GM19099 (cell line): Measurements from ENCODE around the gene MAP3K12.
A peak's percentile ranks its signal among the peaks of the same experiment; 100 is the strongest.

Experiments used
- POLR2A ChIP-seq: IDR thresholded peaks from 3 replicates; pipeline ENCODE4 v1.6.1; 2011; ENCODE audit warnings: low read depth; ENCODE audit not compliant: insufficient read length; ENCODE audit errors: extremely low read depth

The MAP3K12 gene

DNA sequence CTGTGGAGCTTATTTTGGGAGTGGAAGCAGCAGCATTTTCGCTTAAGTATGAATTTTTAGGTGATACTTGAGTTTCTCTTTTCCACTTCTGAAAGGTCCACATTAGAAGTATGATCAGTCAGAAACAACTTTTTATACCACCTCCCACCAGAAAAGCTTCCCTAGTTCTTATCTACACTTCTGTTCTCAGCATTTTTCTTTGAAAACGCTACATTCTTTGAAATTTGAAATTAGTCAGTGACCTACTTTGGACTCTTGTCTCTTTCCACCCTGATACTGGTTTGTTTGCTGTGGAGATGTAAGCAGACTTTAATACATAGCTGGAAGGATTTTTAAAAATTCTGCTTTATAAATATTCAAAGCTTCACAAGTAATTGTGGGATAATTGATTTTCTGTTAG, 25.2 kb downstream of the MAP3K12 start:
- no peak for TF ChIP-seq POLR2A

DNA sequence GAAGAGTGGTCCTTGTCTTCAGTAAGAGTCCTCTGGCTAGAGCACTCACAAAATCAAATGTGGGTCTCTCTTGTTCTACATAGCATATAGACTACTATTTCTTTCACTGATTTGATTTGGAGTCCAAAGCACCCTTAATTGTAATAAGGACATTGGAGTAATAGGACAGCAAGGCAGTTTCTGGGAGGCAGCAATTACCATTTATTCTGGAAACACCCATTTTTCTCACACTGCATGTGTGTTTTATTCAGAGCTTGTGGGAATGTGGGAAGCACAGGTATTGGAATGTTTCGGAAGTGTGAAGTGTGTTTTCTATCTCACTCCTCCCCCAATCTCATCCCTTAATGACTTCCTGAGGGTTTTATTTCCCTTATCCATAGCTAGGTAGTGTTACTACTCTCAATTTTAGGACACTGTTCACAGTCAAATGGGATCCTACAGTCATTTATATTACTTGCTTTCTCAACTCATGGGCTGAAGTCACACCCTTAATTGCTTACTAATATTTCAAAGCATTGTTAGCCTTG, 27.1 kb downstream of the MAP3K12 start:
- no peak for TF ChIP-seq POLR2A

DNA sequence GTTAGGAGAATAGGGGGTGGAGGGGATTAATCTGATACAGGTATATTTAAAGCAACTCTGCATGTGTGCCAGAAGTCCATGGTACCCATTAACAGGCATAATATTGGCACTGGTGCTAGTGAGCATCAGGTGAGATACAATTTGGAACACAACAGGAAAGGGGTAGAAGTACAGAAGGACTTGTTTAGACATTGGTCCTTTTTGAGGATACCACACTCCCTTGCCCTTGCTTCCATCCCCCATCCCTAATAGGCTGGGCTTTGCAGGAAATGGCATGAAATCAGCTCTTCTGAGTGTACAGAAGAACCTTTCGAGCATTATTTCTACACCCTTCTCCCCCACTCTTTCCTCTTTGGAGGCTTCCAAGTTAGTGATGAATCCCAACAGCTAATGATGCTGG, 31.0 kb downstream of the MAP3K12 start:
- TF ChIP-seq POLR2A: no peak

DNA sequence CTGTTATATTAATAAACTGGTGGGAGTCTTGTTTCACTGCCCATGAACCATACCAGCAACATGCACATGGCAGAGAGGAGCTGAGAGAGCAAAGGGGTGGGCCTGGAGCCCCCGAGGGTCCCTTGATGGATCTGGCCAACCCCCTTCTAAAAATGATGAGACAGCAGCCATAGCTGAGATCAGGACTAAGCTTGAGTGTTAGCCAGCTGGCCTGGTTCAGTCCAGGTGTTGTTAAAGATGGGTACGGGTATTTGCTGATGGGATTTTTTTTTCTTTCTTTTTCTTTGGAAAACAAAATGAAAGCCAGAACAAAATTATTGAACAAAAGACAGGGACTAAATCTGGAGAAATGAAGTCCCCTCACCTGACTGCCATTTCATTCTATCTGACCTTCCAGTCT, 31.4 kb downstream of the MAP3K12 start:
- TF ChIP-seq POLR2A: no peak

DNA sequence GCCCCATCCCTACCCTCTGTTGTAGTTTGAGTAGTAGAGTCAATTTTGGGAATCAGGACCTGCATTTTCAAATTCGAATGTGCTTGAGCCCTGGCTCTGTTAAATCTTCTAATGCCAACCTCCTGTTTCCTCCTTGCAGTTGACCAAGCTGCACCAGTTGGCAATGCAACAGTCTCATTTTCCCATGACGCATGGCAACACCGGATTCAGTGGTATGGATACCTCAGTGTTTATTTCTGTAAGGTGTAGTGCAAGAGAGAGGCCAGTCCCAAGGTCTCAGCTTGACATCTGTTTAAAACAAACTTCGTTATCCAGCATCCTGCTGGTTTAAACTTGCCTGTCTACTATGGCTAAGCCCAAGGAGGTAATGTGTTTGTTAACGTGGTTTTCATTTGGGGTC, 32.2 kb downstream of the MAP3K12 start:
- TF ChIP-seq POLR2A: no peak

DNA sequence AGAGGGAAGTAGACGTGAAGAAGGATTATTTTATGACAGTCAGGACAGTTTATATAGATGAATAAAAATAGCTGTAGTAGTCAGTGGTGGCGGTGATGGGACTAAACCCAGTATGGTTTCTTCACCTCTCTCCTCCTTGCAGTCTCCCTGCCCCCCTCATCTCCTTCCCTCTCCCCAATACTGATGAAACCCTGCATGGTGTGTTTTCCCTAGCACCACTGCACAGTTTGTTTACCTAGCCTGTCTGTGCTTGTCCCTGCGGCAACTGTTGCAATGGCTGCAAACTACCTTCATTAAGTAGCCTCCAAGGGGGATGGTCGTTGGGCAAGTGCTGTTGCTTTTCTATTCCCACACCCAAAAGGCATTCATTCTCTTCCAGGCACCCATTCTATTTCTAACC, 32.6 kb downstream of the MAP3K12 start:
- no peak for TF ChIP-seq POLR2A

DNA sequence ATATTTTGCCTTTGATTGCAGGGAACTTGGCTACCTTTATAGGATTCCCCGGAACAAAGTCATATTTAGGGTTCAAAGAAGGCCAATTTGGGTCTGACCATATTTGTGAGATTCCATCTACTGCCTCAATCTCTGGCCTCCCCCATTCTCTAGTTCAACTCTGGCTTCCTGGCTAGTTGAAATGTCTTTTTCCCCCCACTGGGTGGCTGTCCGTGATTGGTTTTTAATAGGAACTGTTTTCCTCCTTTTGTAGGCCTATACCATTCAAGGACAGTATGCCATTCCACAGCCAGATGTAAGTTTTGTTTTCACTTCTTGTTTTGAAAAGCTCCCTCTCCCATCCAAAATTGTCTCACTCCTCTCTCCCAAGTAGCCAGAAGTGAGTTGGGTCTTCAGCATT, 33.6 kb downstream of the MAP3K12 start:
- no peak for TF ChIP-seq POLR2A

DNA sequence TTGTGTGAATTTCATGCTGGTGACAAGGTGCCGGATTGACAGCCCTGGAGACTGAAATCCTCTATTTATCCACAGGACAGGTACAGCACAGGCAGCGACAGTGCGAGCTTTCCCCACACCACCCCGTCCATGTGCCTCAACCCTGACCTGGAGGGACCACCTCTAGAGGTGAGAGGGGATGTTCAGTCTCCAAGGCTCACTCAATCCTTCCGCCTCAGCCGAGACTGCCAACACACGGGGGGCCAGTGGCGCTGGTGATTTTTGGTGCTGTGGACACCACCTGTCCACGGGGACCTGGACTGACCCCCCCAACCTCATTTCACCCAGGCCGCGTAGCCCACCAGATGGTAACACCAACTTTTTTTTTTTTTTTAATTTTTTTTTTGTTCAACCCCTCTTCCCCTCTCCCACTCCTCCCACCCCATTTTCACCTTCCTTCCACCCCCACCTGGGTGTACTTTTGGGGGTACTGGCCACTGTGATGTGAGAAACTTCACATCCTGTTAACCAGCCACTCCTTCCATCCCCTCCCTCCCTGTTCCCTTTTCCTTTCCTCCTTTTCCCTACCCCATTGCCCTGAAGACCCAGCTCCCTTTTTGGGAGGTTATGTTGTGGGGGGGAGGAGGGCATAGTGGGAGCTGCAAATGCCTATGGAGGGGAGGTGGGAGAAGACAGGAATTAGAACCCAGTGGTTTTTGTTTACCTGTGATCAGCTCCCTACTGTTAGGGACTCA, 34.4 kb downstream of the MAP3K12 start:
- no peak for TF ChIP-seq POLR2A

DNA sequence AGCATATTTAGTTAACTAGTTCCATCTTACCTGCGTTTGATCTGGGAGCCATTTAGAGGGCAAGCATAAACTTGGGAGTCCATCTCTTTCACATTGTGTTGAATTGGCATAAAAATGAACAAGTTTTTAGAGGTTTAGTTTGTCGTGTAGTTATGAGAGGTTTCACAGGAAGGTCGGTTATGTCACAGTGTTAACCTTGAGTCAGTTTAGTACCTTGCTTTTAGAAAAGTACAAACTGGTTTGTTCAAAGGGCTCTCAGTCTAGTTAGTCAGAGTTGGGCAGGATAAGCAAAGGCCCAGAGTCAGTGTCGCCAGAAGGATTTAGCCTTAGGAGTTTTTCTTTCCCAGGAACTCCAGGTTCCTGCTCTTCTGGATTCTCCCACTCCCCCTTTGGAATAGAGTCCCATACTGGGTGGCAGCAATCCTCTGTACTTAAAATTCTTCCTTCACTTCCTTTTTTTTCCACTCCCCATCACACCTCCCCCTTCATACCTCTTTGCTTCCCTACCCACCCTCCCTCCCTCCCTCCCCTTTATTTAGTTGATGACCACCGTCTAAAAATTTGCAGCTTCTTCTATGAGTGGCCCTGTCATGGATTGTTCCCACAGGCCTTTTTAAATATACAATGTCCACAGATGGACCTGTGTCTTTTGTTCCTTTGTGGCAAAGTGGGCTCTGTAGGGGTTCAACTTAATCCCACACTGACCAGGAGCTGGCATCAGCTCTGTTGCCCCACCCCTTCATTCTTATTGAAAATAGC, 35.3 kb downstream of the MAP3K12 start:
- no peak for TF ChIP-seq POLR2A

DNA sequence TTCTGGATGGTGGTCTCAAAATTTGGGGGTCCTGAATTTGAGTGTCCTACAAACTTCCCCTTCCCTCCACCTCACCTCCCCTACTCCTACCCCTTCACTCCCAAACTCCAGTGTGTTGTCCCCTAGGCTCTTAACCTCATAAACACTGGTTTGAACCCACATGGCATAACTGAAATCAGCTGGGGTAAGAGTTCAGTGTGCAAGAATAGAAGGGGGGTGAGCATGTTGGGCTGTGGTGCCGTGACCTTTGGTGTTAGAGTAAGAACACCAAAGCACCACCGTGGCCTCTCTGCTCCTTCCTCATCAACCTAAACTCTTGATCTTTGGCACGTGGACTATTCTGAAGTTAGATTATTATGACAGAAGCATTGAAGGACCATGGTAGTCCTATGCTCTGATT, 36.3 kb downstream of the MAP3K12 start:
- TF ChIP-seq POLR2A: no peak

DNA sequence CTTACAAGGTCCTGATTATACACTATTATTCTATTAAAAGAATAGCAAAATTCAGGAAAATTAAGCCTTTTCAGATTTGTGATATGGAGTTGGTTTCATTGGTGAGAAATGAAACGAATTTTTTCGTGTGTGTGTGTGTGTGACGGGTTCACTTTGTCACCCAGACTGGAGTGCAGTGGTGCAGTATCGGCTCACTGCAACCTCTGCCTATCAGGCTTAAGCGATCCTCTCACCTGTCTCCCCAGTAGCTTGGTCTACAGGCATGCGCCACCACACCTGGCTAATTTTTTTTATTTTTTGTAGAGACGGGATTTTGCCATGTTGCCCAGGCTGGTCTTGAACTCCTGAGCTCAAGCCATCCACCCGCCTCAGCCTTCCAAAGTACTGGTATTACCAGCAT, 37.7 kb downstream of the MAP3K12 start:
- no peak for TF ChIP-seq POLR2A

DNA sequence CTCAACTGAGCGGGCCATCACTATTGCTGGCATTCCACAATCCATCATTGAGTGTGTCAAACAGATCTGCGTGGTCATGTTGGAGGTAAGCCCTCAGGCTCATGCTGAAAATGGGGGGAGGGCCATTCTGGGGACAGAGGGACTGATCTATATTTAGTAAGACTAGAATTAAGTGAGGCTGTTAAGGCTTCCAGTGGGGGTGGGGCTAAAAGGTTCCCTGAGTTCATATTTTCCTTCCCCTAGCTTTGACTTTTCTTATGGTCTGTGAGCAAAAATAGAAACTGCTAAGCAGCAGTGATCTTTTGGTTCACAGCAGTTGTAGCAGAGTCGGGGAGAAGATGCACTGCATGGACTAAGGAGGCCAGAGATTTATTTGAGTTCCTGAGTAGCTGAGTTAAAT, 38.2 kb downstream of the MAP3K12 start:
- TF ChIP-seq POLR2A: no peak

DNA sequence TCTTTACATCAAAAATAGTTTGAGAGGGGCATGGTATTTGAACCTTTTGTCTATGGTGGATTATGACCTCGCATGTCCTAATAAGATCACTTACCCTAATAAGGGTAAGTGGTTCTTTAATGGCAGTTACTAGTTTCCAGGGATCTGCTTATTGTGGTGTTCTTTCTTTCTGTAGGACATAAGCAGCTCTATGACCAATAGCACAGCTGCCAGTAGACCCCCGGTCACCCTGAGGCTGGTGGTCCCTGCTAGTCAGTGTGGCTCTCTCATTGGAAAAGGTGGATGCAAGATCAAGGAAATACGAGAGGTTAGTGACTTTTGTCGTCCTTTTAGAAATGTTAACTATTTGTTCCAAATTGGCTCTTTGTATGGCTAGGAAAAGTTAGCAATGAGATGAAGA, 40.2 kb downstream of the MAP3K12 start:
- TF ChIP-seq POLR2A: no peak

DNA sequence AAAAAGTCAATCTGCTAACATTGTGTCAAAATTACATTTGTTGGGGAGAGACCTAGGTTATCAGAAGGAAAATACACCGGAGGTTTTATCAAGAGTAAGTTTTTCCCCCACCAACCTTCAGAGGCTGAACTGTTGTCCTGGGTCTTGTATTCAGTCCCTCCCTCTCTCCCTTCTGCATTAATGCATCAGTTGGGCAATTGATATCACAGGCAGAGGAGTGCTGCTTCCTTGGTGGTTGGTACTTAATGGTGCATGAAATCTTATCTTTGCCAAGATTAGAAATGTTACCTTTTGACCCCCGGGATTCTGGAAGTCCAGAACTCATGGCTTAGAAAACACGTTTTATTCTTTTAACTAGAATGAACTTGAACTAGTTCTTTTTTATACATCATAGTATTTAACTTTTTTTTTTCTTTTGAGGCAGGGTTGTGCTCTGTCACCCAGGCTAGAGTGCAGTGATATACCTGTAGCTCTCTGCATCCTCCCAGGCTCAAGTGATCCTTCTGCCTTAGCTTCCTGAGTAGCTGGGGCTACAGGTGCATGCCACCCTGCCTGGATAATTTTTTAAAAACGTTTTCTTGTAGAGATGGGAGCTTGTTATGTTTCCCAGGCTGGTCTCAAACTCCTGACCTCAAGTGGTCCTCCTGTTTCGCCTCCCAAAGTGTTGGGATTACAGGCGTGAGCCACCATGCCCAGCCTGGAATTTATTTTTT, 42.4 kb downstream of the MAP3K12 start:
- TF ChIP-seq POLR2A: no peak

DNA sequence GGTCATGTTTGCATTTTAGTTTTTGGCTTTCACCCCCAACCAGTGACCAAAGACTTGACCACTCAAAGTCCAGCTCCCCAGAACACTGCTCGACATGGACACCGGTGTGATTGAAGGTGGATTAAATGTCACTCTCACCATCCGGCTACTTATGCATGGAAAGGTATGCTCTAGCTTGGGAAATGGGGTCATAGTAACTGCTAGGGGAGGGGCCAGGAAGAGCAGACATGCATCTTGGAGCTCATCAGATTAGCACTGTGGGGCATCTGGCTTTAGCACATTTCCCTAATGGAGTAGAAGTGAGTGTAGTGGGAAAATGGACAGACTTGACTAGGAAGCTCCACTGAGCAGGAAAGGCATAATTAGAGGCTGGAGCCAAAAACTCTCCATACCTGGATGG, 44.6 kb downstream of the MAP3K12 start:
- TF ChIP-seq POLR2A: peak; percentile 14
